Activated effector memory CD4-positive, alpha-beta T cell treated with anti-CD3 and anti-CD28 coated beads, Interleukin-2, amount 50 U/mL, for 16 hours (primary cell): ENCODE data around the gene BIRC2.

Source experiments
- DNase-seq: peaks from one replicate; pipeline ENCODE4 v3.0.0-alpha.2; 2020

Gene BIRC2

GRCh38 chr11:102406099-102406498, 59.1 kb downstream of the BIRC2 start:
- no peak for DNase-seq

DNA sequence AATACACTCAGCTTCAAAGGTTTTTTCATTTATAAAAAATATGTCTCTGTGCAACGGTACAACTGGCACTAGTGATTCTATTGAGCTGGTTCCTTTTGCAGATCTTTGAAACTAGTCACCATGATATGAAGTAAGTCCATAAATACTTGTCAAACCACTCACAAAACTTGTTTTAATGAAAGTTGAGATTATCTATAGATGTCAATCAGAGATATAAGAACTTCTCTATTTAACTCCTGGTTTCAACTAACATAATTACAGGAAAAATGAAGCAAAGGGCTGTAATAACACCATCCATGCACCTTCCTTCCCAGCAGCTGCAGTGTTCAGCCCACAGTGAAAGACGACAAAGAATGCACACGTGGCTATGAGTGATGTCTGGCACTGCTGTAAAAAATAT, 60.9 kb downstream of the BIRC2 start:
- no peak for DNase-seq

- DNase-seq = no peak
Measured at GRCh38 chr11:102408339-102408738, 61.3 kb downstream of the BIRC2 start.

- no peak for DNase-seq
Measured at GRCh38 chr11:102410382-102410784, 63.4 kb downstream of the BIRC2 start.

GRCh38 chr11:102411142-102411541, 64.1 kb downstream of the BIRC2 start:
- DNase-seq = no peak

- DNase-seq = no peak
Measured at GRCh38 chr11:102413497-102413896, 66.5 kb downstream of the BIRC2 start.

DNA sequence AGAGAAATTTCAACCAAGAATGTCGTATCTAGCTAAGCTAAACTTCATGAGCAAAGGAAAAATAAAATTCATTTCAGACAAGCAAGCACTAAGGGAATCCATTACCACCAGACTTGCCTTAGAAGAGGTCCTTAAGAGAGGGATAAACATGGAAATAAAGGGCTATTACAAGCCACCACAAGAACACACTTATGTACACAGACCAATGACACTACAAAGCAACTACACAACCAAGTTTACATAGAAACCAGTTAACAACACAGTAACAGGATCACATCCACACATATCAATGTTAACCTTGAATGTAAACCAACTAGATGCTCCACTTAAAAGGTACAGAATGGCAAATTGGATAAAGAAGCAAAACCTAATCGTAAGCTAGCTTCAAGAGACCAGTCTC, 67.5 kb downstream of the BIRC2 start:
- DNase-seq = no peak

GRCh38 chr11:102415304-102415916, 68.4 kb downstream of the BIRC2 start:
- DNase-seq = no peak

GRCh38 chr11:102416976-102417375, 70.0 kb downstream of the BIRC2 start:
- DNase-seq = no peak

DNA sequence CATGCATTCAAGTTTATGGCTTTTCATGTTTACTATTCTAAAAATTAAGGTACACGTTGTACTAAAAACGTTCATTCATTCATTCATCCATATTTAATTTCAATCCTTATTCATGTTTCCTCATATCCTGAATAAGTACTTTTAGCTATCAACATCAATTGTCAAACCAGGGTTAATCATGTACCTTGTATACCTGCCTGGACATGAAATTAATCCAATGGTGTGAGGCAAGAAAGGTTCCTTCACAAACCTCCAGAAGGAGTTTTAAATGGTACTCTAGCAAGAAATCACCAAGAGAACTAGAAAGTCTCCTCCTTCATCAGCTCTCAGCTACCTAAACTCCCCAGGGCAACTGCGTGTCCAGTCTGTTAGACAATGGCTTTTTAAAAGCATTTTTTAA, 72.2 kb downstream of the BIRC2 start:
- no peak for DNase-seq

DNA sequence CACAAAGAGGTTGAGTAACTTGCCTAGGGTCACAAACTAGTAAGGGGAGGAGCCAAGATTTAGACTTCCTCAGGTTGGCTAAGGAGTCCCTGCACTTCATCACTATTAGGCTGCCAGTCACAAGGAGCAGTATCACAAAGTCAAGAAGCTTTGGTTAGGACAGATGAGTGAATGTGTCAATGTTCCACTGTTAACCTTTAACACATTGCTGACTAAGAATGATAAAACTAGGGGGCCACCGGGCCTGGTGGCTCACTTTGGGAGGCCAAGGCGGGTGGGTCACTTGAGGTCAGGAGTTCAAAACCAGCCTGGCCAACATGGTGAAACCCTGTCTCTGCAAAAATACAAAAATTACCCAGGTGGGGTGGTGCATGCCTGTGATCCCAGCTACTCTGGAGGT, 73.5 kb downstream of the BIRC2 start:
- DNase-seq = no peak

DNA sequence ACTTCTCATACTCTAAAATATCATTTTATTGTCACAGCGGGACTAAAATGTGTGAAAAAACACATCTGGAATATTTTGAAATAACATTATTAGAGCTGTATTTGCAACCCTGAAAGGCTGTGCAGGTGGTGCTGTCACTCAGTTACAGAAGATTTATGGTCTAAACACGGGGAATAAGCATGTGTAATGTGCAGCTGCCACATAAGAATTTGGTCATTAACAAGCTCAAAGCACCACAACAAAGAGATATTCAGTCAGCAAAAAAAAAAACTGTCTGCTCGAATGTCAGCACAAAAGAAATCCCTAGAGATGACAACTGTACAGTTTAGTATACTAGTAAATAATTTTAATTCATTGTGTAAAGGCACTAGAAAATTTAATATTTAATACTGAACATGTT, 74.2 kb downstream of the BIRC2 start:
- DNase-seq = no peak

GRCh38 chr11:102422817-102423712, 76.1 kb downstream of the BIRC2 start:
- no peak for DNase-seq

GRCh38 chr11:102423936-102424335, 76.9 kb downstream of the BIRC2 start:
- DNase-seq = no peak

GRCh38 chr11:102426000-102426399, 79.0 kb downstream of the BIRC2 start:
- DNase-seq = no peak

- no peak for DNase-seq
Measured at GRCh38 chr11:102426570-102426969, 79.6 kb downstream of the BIRC2 start.

DNA sequence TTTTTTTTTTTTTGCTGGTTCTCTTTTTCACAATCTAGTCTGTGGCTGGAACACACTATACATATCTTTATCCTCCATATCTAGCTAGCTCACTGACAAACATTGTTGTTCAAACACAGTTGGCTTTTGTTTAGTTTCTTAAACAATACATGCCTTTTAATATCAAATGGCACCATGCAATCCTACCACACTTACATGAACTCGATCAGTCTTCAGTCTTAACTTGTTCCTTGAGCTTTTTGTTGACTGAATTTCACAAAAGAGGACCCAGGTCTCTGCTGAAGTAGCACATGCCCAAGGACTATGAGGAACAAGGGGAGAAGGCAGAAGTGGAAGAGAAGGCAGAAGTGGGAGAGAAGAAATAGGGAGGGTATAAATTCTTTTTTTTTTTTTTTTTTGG, 80.1 kb downstream of the BIRC2 start:
- no peak for DNase-seq
